GM12872 (cell line): ENCODE results near the gene OR51Q1.

Source experiments
- CTCF ChIP-seq: IDR thresholded peaks from 3 replicates; pipeline ENCODE4 v1.5.1; 2011; ENCODE audit warnings: low read depth, mild to moderate bottlenecking, low read length, moderate library complexity; ENCODE audit not compliant: insufficient read depth

The OR51Q1 gene

GRCh38 chr11:5405173-5405572 lies 16.7 kb upstream of the OR51Q1 start:
- TF ChIP-seq CTCF: no peak

DNA sequence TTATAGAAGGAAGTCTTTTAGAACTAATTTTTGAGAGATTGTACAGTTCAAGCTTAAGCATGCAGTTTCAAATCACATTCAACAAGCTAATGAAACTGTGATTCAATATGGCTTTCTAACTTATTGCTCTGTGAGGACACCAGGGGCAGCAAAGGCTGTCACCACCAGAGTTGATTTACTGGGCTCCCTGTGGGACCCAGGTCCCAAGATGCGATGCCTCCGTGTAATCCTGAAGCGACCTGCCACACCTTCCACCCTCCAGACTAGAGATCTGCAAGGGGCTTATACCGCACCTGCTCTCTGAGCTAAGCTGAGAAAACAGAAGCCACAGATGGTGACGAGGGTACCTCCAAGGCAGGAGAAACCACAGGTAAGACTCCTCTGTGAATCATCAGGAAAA lies 918 bp upstream of the OR51Q1 start:
- TF ChIP-seq CTCF: no peak

DNA sequence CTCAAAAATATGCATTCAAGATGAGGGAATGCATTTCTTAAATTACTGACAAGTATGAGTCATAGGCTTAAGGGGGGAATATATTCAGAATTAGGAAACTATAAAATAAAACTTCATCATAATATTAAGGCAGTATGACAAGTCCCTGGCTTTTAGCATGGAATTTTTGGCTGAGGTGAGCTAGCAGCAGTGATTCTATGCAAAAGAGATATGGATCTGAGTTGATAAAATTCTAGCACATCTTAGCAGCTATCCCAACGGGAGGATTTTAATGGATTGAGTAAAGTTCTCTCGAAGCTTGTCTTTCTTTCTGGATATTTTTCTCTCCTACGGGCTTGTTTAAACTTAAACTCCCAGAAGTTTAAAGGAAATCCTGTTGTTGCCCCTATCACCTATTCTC lies 1.2 kb downstream of the OR51Q1 start:
- TF ChIP-seq CTCF: no peak

DNA sequence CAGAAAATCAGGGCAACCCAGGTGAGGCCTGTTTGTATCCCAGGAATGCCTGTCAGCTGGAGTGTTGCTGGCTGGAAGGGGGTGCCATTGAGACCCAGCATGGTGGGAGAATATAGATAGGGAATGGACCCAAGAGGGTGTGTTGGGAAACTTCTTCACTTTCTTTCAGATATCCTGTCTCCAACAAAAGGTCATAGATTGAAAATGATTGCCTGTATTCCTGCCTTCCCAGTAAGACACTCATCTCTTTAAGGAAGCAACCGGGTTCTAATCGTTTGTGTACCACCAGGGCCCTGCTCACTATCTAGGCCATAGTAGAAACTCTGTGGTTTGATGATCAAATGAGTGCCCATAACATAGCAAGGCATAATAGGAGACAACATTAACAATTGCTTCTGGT lies 19.5 kb downstream of the OR51Q1 start, which contains the start of gene OR51I1:
OR51I1 (minus strand) TSS at position 101 of the 400 bp plus-strand sequence; CDS start at position 101, 0 bp downstream.
- no peak for TF ChIP-seq CTCF

- no peak for TF ChIP-seq CTCF
These were observed 22.0 kb downstream of the OR51Q1 start for GRCh38 chr11:5443835-5444393.

DNA sequence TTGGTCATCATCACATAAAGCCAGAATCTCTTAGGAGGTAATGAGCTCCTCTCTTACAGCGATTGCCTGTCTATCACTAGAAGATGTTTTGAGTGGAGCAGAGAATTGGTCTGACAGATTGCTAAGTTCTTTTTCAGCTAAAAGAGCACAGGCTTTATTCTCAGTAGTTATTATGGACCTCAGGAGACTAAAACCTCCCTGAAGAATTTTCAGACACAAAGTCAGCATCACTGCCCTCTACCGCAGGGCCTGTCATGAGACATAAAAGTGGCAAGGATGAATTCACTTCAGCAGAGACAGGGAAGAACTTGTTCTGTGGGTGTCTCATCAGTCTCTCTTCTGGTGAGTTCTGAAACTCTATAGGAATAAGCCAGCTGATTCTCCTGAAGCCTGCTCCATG lies 27.1 kb downstream of the OR51Q1 start, which contains the start of gene OR51I2:
OR51I2 (plus strand) TSS at position 301 of the 400 bp plus-strand sequence. CDS start 4,166 bp downstream, outside the sequence.
- TF ChIP-seq CTCF: no peak

GRCh38 chr11:5449432-5449831 lies 27.5 kb downstream of the OR51Q1 start:
- no peak for TF ChIP-seq CTCF
